Heart left ventricle (tissue), 13 donors: ENCODE results near the gene ASIC3.

ENCODE experiments used
- POLR2A ChIP-seq, 2 donors: fragments of 450-650 bp; IDR thresholded peaks; one replicate each; pipeline ENCODE4 v1.6.1; 2017; ENCODE audit warnings: antibody characterized with exemption in 2 of 2, mild to moderate bottlenecking in 2 of 2, moderate library complexity in 2 of 2
- TF ChIP-seq, protein P1 (sequence below), 12 donors: fragments of 200-600 bp; sonication (generic) in 4 of 12; IDR thresholded peaks; one replicate each; pipeline versions ENCODE4 v1.5.0 to v1.8.0; 2018 to 2022; ENCODE audit warnings: antibody characterized with exemption in 12 of 12, mild to moderate bottlenecking in 5 of 12
- donor health status: ischemic (EF 13 %, LVEDD 7.1; RV severe dilation, severe dysfunction).
- donor health status: DM: no; HTN: yes; CAD: no.
- donor health status: DM: no; HTN: no; CAD: no.
- donor health status: ischemic (EF 25% LVEDD 6.9; RV normal size, moderate dysfunction).
- donor health status: ischemic (EF 25% LVEDD 5.7; RV mildly dilated, moderate dysfunction).
- donor health status: ischemic (EF 35%, LVEDD 5.7; RV mildly dilated, moderate dysfunction).
- donor health status: nonischemic (EF 11% LVEDD 7.7; RV severe dilation, severe dysfunction).
- donor health status: DM: yes; HTN: yes; CAD: no.
- donor health status: PGD.
- donor health status: ischemic (EF 29% LVEDD 5.4; RV normal size, mild dysfunction).
- donor health status: nonischemic (EF 23%, LVEDD 6.1; RV moderate dilation, normal function).

- TF ChIP-seq, protein P1, sequence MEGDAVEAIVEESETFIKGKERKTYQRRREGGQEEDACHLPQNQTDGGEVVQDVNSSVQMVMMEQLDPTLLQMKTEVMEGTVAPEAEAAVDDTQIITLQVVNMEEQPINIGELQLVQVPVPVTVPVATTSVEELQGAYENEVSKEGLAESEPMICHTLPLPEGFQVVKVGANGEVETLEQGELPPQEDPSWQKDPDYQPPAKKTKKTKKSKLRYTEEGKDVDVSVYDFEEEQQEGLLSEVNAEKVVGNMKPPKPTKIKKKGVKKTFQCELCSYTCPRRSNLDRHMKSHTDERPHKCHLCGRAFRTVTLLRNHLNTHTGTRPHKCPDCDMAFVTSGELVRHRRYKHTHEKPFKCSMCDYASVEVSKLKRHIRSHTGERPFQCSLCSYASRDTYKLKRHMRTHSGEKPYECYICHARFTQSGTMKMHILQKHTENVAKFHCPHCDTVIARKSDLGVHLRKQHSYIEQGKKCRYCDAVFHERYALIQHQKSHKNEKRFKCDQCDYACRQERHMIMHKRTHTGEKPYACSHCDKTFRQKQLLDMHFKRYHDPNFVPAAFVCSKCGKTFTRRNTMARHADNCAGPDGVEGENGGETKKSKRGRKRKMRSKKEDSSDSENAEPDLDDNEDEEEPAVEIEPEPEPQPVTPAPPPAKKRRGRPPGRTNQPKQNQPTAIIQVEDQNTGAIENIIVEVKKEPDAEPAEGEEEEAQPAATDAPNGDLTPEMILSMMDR (IDR thresholded peaks at IDR 0.05), result no peak
- TF ChIP-seq POLR2A (IDR thresholded peaks at IDR 0.05), result no peak
These were observed 41.8 kb downstream of the ASIC3 start for GRCh38 chr7:151089893-151090730.
